HG02623 (cell line): ENCODE measurements around the gene FCN1.

Experiments used
- ATAC-seq: cut with Tn5 transposase; IDR thresholded peaks from one replicate; pipeline ENCODE4 v1.9.1; 2021; ENCODE audit warnings: moderate library complexity; ENCODE audit not compliant: unreplicated experiment

The FCN1 gene

DNA sequence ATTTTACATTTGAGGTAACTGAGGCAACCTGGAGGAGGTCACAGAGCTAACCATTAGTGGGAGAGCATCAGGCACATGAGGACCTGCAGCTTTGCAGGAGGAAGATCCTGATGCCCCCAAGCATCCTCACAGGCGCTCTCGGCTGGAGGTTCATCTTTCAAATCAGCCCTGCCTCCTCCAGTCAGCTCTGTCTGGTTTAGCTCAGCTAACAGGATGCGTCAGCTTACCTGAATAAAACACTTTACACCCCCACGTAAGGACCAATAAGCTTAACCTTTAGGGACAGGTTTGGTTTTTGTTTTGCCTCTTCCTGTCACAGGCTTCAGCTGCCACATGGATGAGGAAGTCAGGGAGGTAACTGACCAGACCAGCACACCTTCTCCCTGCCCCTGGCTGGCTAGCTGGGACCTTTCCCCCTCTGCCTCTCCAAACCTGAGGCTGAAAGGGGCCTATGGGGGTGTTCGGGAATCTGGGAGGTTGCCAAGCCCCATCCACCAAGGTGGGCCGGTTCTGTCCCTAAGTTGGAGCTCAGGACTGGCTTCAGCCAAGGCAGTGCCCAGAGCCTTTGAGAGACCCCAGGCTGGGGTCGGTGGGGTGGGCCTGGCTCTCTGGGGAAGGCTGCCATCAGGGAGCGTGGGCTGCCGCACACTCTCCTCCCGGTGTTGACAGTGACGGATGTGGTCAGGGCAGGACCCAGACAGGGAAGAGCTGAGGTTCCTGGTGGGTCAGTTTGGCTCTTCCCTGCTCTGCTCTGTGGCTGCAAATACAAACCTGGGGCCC, 20.0 kb upstream of the FCN1 start:
- no peak for ATAC-seq

GRCh38 chr9:134937164-134937555, 19.4 kb upstream of the FCN1 start:
- ATAC-seq = no peak

DNA sequence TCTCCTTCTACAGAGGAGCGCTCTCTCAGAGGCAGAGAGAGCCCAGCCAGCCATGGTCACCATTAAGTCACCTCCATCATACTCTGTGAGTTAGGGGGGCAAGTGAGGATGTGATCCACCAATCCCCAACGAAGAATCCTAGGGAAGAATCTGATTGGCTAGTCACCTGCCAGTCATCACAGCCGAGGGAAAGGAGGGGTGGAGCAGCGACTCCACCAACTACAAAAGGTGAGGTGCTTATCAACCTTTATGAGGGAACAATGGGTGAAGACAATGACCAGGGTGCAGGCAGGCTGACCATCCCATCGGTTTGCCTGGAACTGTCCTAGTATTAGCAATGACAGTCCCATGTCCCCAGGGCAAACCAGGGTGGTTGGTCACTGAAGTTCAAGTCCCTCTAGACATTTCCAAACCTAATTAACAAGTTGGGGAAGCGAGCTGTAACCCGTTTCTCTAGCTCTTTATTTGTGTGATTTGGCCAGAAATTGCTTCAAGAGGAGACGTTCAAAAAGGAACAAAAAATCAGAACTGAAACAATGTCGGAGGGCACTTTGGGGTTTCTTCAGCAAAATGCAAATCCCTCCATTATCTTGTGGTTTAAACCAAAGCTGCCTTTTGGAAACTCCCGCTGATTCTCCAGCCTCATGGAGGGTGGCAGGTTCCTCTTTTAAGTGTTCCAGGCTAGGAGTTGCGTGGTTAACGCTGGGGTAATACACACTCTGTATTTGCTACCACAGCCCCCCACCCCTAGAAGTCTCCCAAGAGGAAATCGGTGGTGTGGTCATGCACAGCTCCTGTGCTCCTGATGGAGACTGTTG, 18.8 kb upstream of the FCN1 start:
- ATAC-seq = no peak

DNA sequence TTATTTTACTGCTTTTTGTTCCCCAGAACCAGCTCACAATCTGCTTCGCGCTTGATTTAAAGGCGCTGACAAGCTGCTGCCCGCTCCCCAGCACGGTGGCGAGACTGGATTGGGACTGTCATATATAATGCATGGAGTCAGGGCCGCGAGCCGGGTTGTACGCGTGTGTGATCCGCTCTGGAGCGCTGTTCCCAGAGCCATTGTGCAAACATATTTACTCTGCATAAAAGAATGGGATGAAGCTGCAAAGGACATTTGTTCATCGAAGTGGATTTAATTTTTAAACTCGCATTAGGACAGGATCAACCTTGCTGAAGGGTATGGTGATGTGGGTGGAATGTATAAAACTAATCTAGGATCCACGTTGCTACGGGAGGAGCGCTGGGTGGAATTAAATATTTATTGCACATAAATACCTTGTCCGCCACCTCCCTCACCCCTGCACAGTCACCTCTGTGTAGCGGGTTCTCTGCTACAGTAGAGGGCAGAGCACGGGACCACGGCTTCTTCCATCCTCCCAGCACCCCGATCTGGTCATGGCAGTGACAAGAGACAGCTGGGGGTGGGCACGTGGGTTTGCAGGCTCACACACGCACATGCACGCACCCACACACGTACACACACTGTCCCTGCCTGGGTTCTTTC, 18.1 kb upstream of the FCN1 start:
- no peak for ATAC-seq

DNA sequence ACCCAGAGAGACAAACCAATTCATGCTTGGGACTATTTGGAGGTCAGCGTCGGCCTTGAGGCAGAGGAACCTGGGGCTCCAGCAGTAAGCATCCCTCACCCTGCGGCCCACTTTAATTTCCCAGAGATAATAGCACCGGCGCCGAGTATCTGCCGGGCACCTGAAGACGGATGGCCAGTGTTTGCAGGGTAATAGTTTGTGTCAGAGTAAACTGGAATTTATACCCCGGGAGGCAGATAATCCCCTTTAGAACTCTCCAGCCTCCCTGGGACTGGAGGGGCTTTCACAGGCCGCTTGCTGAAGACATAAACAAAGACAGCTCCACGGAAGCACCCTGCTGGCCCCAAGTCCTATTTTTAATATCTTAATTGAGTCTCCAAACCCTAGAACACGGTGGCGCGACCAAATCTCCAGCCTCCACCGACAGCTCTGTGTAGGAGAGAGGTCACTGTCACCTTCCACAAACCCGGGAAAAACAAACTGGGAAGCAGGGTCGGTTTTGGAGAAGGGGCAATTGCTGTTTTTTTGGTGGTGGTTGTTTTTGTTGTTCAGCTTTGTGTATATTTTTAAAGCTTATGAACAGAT, 17.4 kb upstream of the FCN1 start:
- no peak for ATAC-seq

DNA sequence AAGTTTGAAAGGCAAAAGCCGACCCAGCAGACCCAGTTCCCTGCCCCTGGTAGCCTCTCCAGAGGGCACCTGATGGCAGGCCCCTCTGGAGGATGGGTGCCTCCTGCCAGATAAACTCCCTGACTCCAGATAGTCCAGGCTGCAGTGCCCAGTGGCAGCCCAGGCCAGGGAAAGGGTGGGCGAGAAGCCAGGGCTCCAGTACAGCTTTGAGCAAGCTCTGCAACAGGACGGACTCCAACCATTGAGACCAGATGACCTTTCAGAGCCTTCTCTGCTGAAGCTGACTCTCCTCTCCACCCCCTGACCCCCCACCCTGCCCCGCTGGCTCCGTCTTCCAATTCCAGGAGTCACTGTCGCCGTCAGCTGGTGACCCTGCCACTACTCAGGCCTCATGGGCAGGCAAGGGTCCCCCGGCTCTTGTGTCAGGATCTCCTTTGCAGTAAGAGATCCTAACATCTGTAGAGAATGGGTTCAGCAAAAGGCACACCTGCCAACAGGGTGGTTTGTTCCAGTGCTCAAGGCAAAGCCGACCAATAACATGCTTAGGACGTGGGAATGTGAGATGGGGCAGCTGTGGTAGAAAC, 15.5 kb upstream of the FCN1 start:
- no peak for ATAC-seq

DNA sequence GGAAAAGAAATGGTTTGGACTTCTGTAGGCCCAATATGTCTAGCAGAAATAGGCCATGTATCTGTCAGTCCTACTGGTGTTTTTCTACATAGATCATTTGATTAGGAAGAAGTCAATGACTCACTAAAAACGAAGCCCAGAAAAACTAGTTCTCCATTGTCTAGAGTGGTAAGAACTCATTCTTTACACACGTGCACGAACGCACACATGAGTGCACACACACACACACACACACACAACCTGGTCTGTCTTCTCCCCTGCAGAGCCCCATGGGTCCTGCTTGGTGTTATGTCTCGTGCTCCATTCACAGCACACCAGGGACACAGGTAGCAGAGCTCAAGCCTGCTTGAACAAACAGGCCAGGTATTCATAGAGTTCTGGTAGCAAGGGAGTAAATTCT, 14.9 kb upstream of the FCN1 start:
- no peak for ATAC-seq

- no peak for ATAC-seq
Measured at GRCh38 chr9:134932171-134932570, 14.5 kb upstream of the FCN1 start.

DNA sequence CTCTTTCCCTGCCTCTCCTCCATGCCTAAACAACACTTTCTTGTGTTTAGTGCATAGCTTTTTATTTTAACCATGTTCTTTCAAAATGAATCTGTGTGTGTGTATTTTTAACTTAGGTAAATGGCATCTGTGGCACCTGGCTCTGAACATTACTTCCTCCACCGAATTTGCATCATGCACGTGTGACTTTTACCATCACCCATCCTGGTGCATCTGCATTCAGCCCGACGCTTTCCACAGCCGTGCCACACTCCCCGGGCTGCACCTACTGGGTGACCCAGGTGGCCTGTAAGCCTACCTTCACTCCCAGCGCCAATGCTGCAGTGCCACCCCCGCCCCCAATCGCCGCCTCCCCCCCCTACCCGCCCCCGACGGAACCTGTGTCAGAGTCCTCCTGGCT, 12.7 kb upstream of the FCN1 start:
- peak; percentile 40 for ATAC-seq

GRCh38 chr9:134929193-134930158, 11.8 kb upstream of the FCN1 start:
- ATAC-seq = no peak

DNA sequence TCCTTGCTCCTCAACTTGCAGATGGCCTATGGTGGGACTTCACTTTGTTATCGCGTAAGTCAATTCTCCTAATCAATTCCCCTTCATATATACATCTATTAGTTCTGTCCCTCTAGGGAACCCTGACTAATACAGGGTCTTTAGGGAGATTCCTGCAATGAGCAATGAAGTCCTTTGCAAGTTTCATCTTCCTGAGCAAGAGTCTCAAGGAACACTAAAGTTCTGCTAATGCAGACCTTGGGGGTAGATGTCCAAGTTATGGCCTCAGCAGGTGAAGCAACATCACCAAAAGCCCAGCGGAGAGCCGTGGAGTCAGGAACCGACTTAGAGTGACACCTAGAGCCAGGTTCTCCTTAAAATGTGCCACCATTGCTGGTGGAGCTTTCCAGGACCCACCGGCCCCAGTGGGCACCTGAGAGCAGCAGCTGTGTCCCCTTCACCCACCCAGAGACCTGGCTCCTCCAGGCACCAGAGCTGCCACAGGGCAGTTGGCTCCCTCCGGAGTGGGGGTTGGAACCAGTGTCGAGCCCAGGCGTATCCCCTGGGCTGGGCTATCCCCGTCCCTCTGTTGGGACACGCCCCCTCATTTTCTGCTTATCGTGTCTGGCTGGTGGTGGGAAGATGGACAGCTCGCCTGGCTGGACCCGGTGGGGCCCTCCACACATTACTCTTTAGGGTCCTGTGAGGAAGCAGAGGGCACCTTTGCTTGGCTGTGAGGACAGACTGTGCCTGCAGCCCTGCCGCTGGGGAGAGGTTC, 10.9 kb upstream of the FCN1 start:
- no peak for ATAC-seq

- no peak for ATAC-seq
Measured at GRCh38 chr9:134925011-134925511, 7.3 kb upstream of the FCN1 start.

DNA sequence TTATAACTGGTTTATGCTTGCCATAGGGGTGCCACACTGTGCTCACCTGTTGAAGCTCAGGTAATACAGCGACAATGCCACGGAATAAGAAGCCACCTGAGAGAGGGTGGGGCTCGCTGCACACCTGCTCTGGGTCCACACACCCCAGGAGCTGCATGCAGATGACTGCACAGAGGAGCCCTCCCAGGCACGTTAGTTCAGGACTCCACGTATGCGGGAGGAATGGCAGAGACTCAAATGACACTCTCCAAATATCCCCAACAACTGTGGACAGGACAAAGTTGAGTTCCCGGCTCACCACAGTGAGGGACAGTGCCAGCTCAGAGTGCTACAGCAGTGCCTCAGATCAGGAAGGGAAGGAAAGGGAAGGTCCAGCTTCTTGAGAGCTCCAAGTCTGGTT, 5.8 kb upstream of the FCN1 start:
- no peak for ATAC-seq

DNA sequence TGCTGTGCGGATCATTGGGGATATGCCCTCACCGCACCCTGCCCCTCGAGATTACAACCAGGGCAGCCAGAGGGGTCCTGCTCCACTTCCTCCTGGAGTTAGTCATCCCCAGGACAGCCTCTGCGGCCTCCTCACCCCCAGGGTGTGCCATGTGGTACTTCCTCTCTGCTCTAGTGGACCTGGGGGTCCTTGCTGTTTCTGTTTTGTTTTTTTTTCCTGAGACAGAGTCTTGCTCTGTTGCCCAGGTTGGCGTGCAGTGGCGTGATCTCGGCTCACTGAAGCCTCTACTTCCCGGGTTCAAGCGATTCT, 5.2 kb upstream of the FCN1 start:
- no peak for ATAC-seq

- ATAC-seq = no peak
Measured at GRCh38 chr9:134922066-134922931, 4.6 kb upstream of the FCN1 start.

GRCh38 chr9:134919303-134919702, 1.6 kb upstream of the FCN1 start:
- ATAC-seq = no peak

- ATAC-seq = no peak
Measured at GRCh38 chr9:134918646-134919045, 934 bp upstream of the FCN1 start.

GRCh38 chr9:134916161-134916665, 1.5 kb downstream of the FCN1 start:
- ATAC-seq = no peak
